IMR-90 (cell line): Measurements from ENCODE around the gene KRT79. TPM values are rescaled to one million over a fixed set of nuclear protein-coding genes. Genes with fewer than 3 reads are reported as not detected.

ENCODE experiments used
- ATAC-seq: fragments of 200-7000 bp; cut with Tn5 transposase; 2 replicates; pipeline ENCODE4 v1.9.1; 2020; ENCODE audit warnings: low read depth, mild to moderate bottlenecking, moderate library complexity
- BruUV-seq: library from RNA; stranded (reverse); fragments of 400-500 nt; replicated peaks from 2 replicates; lab custom pipeline; 2021; lab: Mats Ljungman, UMichigan
- CTCF ChIA-PET: fragments of 300-600 bp; formaldehyde crosslinking; extraction: SDS; loops from one replicate; lab custom pipeline; 2021; ENCODE audit warnings: antibody characterized with exemption; lab: Yijun Ruan, JAX
- POLR2A ChIA-PET: fragments of 300-600 bp; sonication (Branson Sonifier 250); formaldehyde crosslinking; loops from one replicate; lab custom pipeline; 2022; ENCODE audit warnings: antibody characterized with exemption; ENCODE audit not compliant: unreplicated experiment; lab: Charles Lee
- DNase-seq: peaks from one replicate; pipeline ENCODE4 v3.0.0; 2013
- H2AFZ ChIP-seq: replicated peaks from 2 replicates; pipeline ENCODE3; 2013; ENCODE audit warnings: low read length, mild to moderate bottlenecking; ENCODE audit not compliant: poor library complexity
- H2AK5ac ChIP-seq: 2 replicates; pipeline ENCODE4 v1.6.1; 2013; ENCODE audit warnings: low read depth, low read length, inconsistent platforms
- H2AK9ac ChIP-seq: replicated peaks from 2 replicates; pipeline ENCODE3; 2013; ENCODE audit warnings: mild to moderate bottlenecking, low read depth, low read length, moderate library complexity; ENCODE audit not compliant: poor library complexity
- H2BK120ac ChIP-seq: 2 replicates; pipeline ENCODE4 v1.6.1; 2013; ENCODE audit warnings: low read depth, low read length, inconsistent platforms
- H2BK15ac ChIP-seq: 3 replicates; pipeline ENCODE4 v1.6.1; 2013; ENCODE audit warnings: low read depth, low read length, inconsistent platforms
- H2BK20ac ChIP-seq: 2 replicates; pipeline ENCODE4 v1.6.1; 2013; ENCODE audit warnings: low read depth, mild to moderate bottlenecking, inconsistent platforms, low read length, moderate library complexity
- H2BK5ac ChIP-seq: 2 replicates; pipeline ENCODE4 v1.6.1; 2013; ENCODE audit warnings: mild to moderate bottlenecking, low read depth, low read length, inconsistent platforms; ENCODE audit not compliant: poor library complexity, severe bottlenecking
- H3K14ac ChIP-seq: replicated peaks from 2 replicates; pipeline ENCODE4 v1.6.1; 2013; ENCODE audit warnings: low read depth, low read length, inconsistent platforms
- H3K18ac ChIP-seq: 2 replicates; pipeline ENCODE4 v1.6.1; 2013; ENCODE audit warnings: low read depth, low read length, control low read depth
- H3K23ac ChIP-seq: 2 replicates; pipeline ENCODE4 v1.6.1; 2013; ENCODE audit warnings: low read depth, low read length, inconsistent platforms
- H3K27ac ChIP-seq: 2 replicates; pipeline ENCODE4 v1.5.1; 2013; ENCODE audit warnings: mild to moderate bottlenecking, control low read depth, low read length; ENCODE audit not compliant: insufficient read depth
- H3K27me3 ChIP-seq: 2 replicates; pipeline ENCODE4 v1.6.1; 2013; ENCODE audit warnings: low read length; ENCODE audit not compliant: control insufficient read depth, insufficient read depth
- H3K36me3 ChIP-seq: 2 replicates; pipeline ENCODE4 v1.6.1; 2013; ENCODE audit warnings: low read length, mixed read lengths; ENCODE audit not compliant: control insufficient read depth, insufficient read depth
- H3K4ac ChIP-seq: 2 replicates; pipeline ENCODE4 v1.6.1; 2013; ENCODE audit warnings: low read depth, low read length, inconsistent platforms
- H3K4me1 ChIP-seq: 2 replicates; pipeline ENCODE4 v1.6.1; 2013; ENCODE audit warnings: low read length, mixed read lengths; ENCODE audit not compliant: control insufficient read depth, insufficient read depth
- H3K4me2 ChIP-seq: 2 replicates; pipeline ENCODE4 v1.6.1; 2013; ENCODE audit warnings: low read depth, mild to moderate bottlenecking, control low read depth, low read length, moderate library complexity
- H3K4me3 ChIP-seq: 2 replicates; pipeline ENCODE4 v1.5.1; 2013; ENCODE audit warnings: low read depth, mild to moderate bottlenecking, control low read depth, low read length, moderate library complexity; ENCODE audit not compliant: insufficient read depth
- H3K56ac ChIP-seq: 2 replicates; pipeline ENCODE4 v1.6.1; 2013; ENCODE audit warnings: low read length, inconsistent platforms; ENCODE audit not compliant: insufficient read depth; ENCODE audit errors: extremely low read depth
- H3K79me1 ChIP-seq, 2 experiments: 2 replicates each; pipeline ENCODE4 v1.6.1; 2013; ENCODE audit warnings: low read length in 2 of 2, inconsistent platforms in 1 of 2, low read depth in 1 of 2
- H3K9ac ChIP-seq: 2 replicates; pipeline ENCODE4 v1.6.1; 2013; ENCODE audit warnings: low read depth, low read length, control low read depth
- H3K9me1 ChIP-seq: 2 replicates; pipeline ENCODE4 v1.6.1; 2013; ENCODE audit warnings: low read length, inconsistent platforms; ENCODE audit not compliant: insufficient read depth
- H3K9me3 ChIP-seq: 2 replicates; pipeline ENCODE4 v1.6.1; 2013; ENCODE audit warnings: low read length; ENCODE audit not compliant: control insufficient read depth, insufficient read depth
- H4K20me1 ChIP-seq: 2 replicates; pipeline ENCODE4 v1.6.1; 2013; ENCODE audit warnings: low read length, inconsistent platforms; ENCODE audit not compliant: insufficient read depth
- H4K5ac ChIP-seq: 2 replicates; pipeline ENCODE4 v1.6.1; 2013; ENCODE audit warnings: mild to moderate bottlenecking, low read depth, low read length, control low read depth
- H4K8ac ChIP-seq, 2 experiments: 2 replicates each; pipeline ENCODE4 v1.6.1; 2013; ENCODE audit warnings: low read depth in 2 of 2, low read length in 2 of 2, control low read depth in 1 of 2, inconsistent platforms in 1 of 2
- H4K91ac ChIP-seq: 2 replicates; pipeline ENCODE4 v1.6.1; 2013; ENCODE audit warnings: low read depth, low read length, inconsistent platforms; ENCODE audit not compliant: insufficient read depth
- SMC3 ChIP-seq: fragments of 150-350 bp; IDR thresholded peaks from 2 replicates; pipeline ENCODE4 v1.6.1; 2016; ENCODE audit warnings: low read depth, mild to moderate bottlenecking, antibody characterized with exemption, low read length, moderate library complexity
- USF2 ChIP-seq: fragments of 150-350 bp; IDR thresholded peaks from 2 replicates; pipeline ENCODE4 v1.6.1; 2017; ENCODE audit warnings: mild to moderate bottlenecking, antibody characterized with exemption, low read length, low read depth
- WGBS, 2 experiments: methylation state at CpG; one replicate each; pipeline versions ENCODE4 v1.1.5 to v1.1.7; 2013; ENCODE audit warnings: missing lambda C conversion rate in 2 of 2; ENCODE audit not compliant: insufficient read length in 1 of 2; ENCODE audit errors: extremely low coverage in 2 of 2; 5-methylcytosine and 5-hydroxymethylcytosine counted together
- dilution Hi-C: fragments of 300-500 bp; cut with HindIII; formaldehyde crosslinking; loops from one replicate; pipeline ENCODE4 v1.14.3; 2018; ENCODE audit warnings: low sequenced_read_pairs; ENCODE audit not compliant: unreplicated experiment
- in situ Hi-C: fragments of 300-500 bp; cut with MboI; formaldehyde crosslinking; loops from 3 replicates; pipeline ENCODE4 v1.14.3; 2019; ENCODE audit warnings: low sequenced_read_pairs, inconsistent platforms, mixed read lengths
- intact Hi-C: fragments of 100-400 bp; cut with micrococcal nuclease; formaldehyde crosslinking; loops from 2 replicates; pipeline ENCODE4 v1.10.0; 2022
- polyA plus RNA-seq, 3 experiments: library from polyadenylated mRNA; depleted of rRNA; stranded (reverse); fragments of >200 nt; gene quantifications; 2 replicates each; pipeline ENCODE4 v1.2.3, GENCODE V29; 2012; ENCODE audit warnings: low replicate concordance in 1 of 3
- total RNA-seq: library from RNA; depleted of rRNA; stranded (reverse); fragments of >200 nt; gene quantifications from 2 replicates; pipeline ENCODE4 v1.2.3, GENCODE V29; 2012

KRT79 gene
- total and polyA plus RNA-seq, 2 of the 4 experiments (the other 2 are of a cell fraction): under 0.01 to 0.24 TPM

GRCh38 chr12:52812073-52812400 is 22.1 kb downstream of the KRT79 start:
- WGBS, 2 experiments: no CpG with 5 or more reads among the region's 4 CpGs
- Histone ChIP-seq H4K91ac (no peak overlapping the region), H3K9me3 (no peaks in the 10 kb centered on the region)

More at GRCh38 chr12:52812073-52812400, 22.1 kb downstream of the KRT79 start:
- Histone ChIP-seq H2AK5ac (no peak overlapping the region), H2BK15ac (no peak overlapping the region), H3K4ac (no peak overlapping the region), H3K23ac (no peak overlapping the region), H4K8ac (no peak overlapping the region), H3K9me1 (no peaks in the 10 kb centered on the region), H2BK120ac (no peak overlapping the region), H3K4me2 (no peak overlapping the region), H3K27me3 (peaks cover 42% of the 10 kb centered on the region), H4K20me1 (no peaks in the 10 kb centered on the region), H3K9ac (no peak overlapping the region), H3K4me3 (no peak overlapping the region), H4K5ac (no peak overlapping the region), H3K56ac (no peak overlapping the region), H3K18ac (no peak overlapping the region), H3K14ac (no peak overlapping the region), H3K79me1 (no peaks in the 10 kb centered on the region), H3K27ac (no peak overlapping the region), H2AFZ (no peak overlapping the region), H2BK20ac (no peak overlapping the region), H2BK5ac (no peak overlapping the region), H3K4me1 (peaks cover 6% of the 10 kb centered on the region), H3K36me3 (no peaks in the 10 kb centered on the region), H2AK9ac (no peak overlapping the region)
- in situ Hi-C loops (no loop called here), dilution Hi-C loops (no loop called here), intact Hi-C loops (no loop called here)
- ChIA-PET CTCF (no interaction called here), POLR2A (no interaction called here)
- TF ChIP-seq USF2 (no peak), SMC3 (no peak)
- DNase-seq (no peak), ATAC-seq (no peak)
- BruUV-seq: no TSS peak
